NCI-H1105 (cell line): Measurements from ENCODE around the gene STON2.
"Not testable (repeated sequence)": the region's sequence is repeated elsewhere in the genome, so short reads cannot be mapped to it uniquely, and the experiment has no call there.

Experiments used
- DNase-seq: peaks from one replicate; lab custom pipeline; 2025; lab: John Stamatoyannopoulos, UW

Gene STON2

GRCh38 chr14:81265636-81266169, 134.4 kb downstream of the STON2 start:
- no peak for DNase-seq

DNA sequence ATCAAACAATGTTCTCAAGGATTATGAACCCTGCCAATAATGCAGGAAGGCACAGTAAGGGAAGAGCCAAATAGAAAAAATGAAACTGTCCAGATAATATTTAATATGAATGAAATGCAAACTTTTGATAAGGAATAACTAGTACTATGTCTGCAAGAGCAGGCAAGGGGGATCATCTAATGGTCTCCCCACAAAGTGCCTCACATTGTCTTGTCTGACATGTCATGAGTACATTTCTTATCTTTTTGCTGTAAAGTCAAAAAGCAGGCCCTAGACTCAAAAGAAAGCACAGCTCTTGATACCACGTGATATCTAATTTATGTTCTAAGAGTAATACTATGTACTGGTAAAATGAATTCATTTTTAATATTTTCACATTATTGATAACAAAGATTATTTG, 135.5 kb downstream of the STON2 start:
- DNase-seq = no peak

DNA sequence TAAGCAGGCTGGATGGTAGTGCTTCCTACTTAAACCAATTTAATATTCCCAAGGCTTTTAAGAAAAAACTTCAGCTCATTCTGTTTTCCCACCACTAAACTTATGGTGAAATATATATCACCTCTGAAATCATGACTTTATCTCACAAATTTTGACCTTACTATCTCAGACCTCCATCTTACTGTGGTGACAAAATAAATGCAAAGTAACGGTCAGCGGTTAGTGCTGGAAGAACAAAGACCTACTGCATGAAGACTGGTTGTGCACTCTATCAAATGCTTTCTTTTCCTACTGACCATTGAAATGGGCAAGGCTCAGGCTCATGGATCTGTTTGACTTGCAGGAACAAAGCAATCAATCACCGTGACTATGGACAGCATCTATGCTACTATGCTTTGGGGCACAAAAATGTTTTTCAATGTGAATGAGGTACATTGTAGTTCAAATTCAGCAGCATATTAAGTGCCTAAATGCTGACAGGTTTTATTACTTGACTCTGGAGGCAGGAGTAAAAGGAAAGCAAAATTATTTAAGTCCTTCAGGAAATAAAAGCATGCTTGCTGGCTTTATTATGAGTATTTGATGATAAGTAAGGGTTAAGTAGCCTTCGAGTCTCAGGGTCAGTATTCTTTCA, 136.2 kb downstream of the STON2 start:
- no peak for DNase-seq

- no peak for DNase-seq
These were observed 138.9 kb downstream of the STON2 start for GRCh38 chr14:81261176-81261575.

DNA sequence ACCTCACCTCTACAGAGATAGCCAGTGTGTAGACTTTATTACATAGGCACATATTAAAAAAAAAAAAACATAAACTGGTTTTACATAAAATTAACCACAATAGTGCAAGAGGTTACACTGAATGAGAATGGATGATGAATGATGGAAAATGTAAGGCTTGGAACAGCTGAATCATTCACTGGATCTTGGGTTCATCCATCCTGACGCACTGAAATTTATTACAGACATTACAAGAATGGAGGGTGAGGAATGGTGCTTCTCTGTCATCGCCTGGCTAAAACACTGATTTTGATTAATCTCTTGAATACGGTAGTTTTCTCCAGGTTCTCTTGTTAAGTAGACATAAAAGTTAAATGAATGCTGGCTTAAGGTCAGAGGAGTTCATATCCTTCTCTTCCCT, 139.4 kb downstream of the STON2 start:
- no peak for DNase-seq

DNA sequence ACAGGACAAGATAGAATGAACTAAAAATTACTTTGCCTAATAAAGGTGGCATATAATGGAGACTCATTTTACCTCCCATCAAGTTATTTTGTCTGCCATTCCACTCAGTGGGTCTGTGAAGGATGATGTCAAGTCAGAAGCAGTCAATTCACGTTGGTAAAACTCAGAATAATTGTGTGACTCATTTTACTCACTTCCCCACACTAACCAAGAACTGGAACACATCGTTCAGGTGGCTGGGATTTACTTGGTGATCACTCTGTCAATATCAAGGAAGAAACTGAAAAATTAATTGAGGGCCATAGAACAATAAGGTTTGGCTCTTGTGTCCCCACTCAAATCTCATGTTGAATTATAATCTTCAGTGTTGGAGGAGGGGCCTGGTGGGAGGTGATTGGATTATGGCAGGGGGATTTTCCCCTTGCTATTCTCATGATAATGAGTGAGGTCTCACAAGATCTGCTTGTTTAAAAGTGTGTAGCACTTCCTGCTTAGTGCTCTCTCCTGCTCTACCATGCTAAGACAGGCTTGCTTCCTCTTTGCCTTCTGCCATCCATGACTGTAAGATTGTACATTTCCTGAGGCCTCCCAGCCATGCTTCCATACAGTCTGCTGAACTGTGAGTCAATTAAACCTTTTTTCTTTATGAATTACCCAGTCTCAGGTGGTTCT, 143.7 kb downstream of the STON2 start:
- DNase-seq = no peak

- no peak for DNase-seq
These were observed 147.8 kb downstream of the STON2 start for GRCh38 chr14:81252278-81252677.

DNA sequence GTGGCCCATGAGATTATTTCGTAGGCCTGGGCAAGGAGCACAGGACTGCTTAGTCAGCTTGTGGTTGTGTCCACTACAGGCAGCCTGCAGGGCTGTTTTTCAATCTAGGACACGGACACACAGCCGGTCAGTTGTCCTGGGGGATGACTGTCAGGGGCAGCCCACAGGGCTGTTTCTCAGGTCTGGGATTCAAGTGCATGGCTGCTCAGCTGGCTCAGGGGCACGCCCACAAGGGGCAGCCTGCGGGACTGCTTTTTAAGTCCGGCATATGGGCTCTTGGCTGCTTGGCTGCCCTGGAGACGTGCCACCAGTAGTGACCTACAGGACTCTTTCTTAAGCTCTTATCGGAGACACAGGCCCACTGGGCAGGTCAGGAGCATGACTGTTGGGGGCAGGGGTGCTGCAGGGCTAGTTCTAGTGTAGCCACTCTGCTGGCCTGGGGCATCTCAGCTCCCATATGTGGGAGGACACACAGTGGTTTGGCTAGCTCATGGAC, 152.8 kb downstream of the STON2 start:
- no peak for DNase-seq

GRCh38 chr14:81246461-81247270, 153.5 kb downstream of the STON2 start:
- no peak for DNase-seq

- DNase-seq = no peak
These were observed 154.4 kb downstream of the STON2 start for GRCh38 chr14:81245771-81246170.

GRCh38 chr14:81244431-81244830, 155.7 kb downstream of the STON2 start:
- DNase-seq = not testable (repeated sequence)

- DNase-seq = no peak
These were observed 156.6 kb downstream of the STON2 start for GRCh38 chr14:81243499-81243898.

- DNase-seq = not testable (repeated sequence)
These were observed 163.3 kb downstream of the STON2 start for GRCh38 chr14:81236849-81237248.

DNA sequence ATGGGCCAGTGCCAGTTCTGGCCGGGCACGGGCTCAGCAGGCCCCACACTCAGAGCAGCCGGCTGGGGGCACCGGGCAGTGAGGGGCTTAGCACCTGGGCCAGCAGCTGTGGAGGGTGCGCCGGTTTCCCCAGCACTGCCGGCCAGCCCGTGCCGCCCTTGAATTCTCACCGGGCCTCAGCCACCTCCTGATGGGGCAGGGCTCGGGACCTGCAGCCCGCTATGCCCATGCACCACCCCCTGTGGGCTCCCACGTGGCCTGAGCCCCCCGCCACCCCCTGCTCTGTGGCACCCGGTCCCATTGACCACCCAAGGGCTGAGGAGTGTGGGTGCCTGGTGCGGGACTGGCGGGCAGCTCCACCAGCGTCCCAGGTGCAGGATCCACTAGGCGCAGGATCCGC, 164.0 kb downstream of the STON2 start:
- no peak for DNase-seq

- no peak for DNase-seq
These were observed 165.0 kb downstream of the STON2 start for GRCh38 chr14:81235096-81235495.

GRCh38 chr14:81234278-81234677, 165.8 kb downstream of the STON2 start:
- DNase-seq = peak; percentile 15

GRCh38 chr14:81233615-81234014, 166.5 kb downstream of the STON2 start:
- DNase-seq = no peak

GRCh38 chr14:81231540-81231939, 168.6 kb downstream of the STON2 start:
- DNase-seq = no peak

GRCh38 chr14:81224222-81224621, 175.9 kb downstream of the STON2 start:
- DNase-seq = no peak

- not testable (repeated sequence) for DNase-seq
These were observed 176.3 kb downstream of the STON2 start for GRCh38 chr14:81223788-81224187.

GRCh38 chr14:81222691-81223090, 177.4 kb downstream of the STON2 start:
- DNase-seq = no peak

- no peak for DNase-seq
These were observed 178.0 kb downstream of the STON2 start for GRCh38 chr14:81222126-81222525.
